Progenitor cell of endocrine pancreas (in vitro differentiated cells): ENCODE data around the gene LRRC8B. TPM values are rescaled to one million over a fixed set of nuclear protein-coding genes. Genes with fewer than 3 reads are reported as not detected.
A peak's percentile ranks its signal among the peaks of the same experiment; 100 is the strongest.

Source experiments
- DNase-seq: peaks from one replicate; pipeline ENCODE4 v3.0.0; 2021; ENCODE audit warnings: low spot score; ENCODE audit not compliant: unreplicated experiment
- H3K27ac Mint-ChIP-seq: 2 replicates; pipeline ENCODE4 v1.8.0; 2021; ENCODE audit warnings: mild to moderate bottlenecking, moderate library complexity, mixed read lengths
- H3K27me3 Mint-ChIP-seq: 2 replicates; pipeline ENCODE4 v1.8.0; 2021; ENCODE audit warnings: mixed read lengths
- H3K36me3 Mint-ChIP-seq: 2 replicates; pipeline ENCODE4 v1.8.0; 2022; ENCODE audit warnings: mixed read lengths; ENCODE audit not compliant: insufficient read depth
- H3K4me1 Mint-ChIP-seq: 2 replicates; pipeline ENCODE4 v1.8.0; 2021; ENCODE audit warnings: low read depth, mixed read lengths
- H3K4me3 Mint-ChIP-seq: 2 replicates; pipeline ENCODE4 v1.8.0; 2021; ENCODE audit warnings: low read depth, mild to moderate bottlenecking, moderate library complexity, mixed read lengths
- H3K9me3 Mint-ChIP-seq: 2 replicates; pipeline ENCODE4 v1.8.0; 2021; ENCODE audit warnings: low read depth, mixed read lengths
- CTCF ChIP-seq: fragments of 200-600 bp; sonication (generic); IDR thresholded peaks from one replicate; pipeline ENCODE4 v1.5.0; 2021; ENCODE audit warnings: antibody characterized with exemption, mild to moderate bottlenecking; ENCODE audit not compliant: unreplicated experiment
- total RNA-seq: library from RNA; stranded (reverse); gene quantifications from 2 replicates; pipeline ENCODE4 v1.2.1, GENCODE V29; 2021

The LRRC8B gene
- total RNA-seq, 1 donor from 2014 or later = 22.2 TPM

GRCh38 chr1:89546082-89546889 lies 21.7 kb downstream of the LRRC8B start:
- Mint-ChIP-seq H3K9me3 (no peaks in the 10 kb centered on the region), H3K27me3 (no peaks in the 10 kb centered on the region), H3K27ac (no peak overlapping the region), H3K36me3 (no peaks in the 10 kb centered on the region), H3K4me3 (no peak overlapping the region), H3K4me1 (no peaks in the 10 kb centered on the region)
- no peak for TF ChIP-seq CTCF
- no peak for DNase-seq

GRCh38 chr1:89546934-89547562 lies 22.4 kb downstream of the LRRC8B start:
- no peaks in the 10 kb centered on the region for H3K27me3 Mint-ChIP-seq
- no peak for TF ChIP-seq CTCF
- no peak overlapping the region for H3K27ac Mint-ChIP-seq
- DNase-seq = no peak
- H3K36me3 Mint-ChIP-seq = no peaks in the 10 kb centered on the region
- H3K9me3 Mint-ChIP-seq = no peaks in the 10 kb centered on the region
- H3K4me1 Mint-ChIP-seq = no peaks in the 10 kb centered on the region
- H3K4me3 Mint-ChIP-seq = no peak overlapping the region

GRCh38 chr1:89547563-89548116 lies 23.0 kb downstream of the LRRC8B start:
- no peak for TF ChIP-seq CTCF
- Mint-ChIP-seq H3K27me3 (no peaks in the 10 kb centered on the region), H3K27ac (no peak overlapping the region), H3K36me3 (no peaks in the 10 kb centered on the region), H3K9me3 (no peaks in the 10 kb centered on the region), H3K4me1 (peaks cover 1% of the 10 kb centered on the region), H3K4me3 (no peak overlapping the region)
- no peak for DNase-seq

- Mint-ChIP-seq H3K27ac (peak overlapping the region; percentile 14), H3K9me3 (no peaks in the 10 kb centered on the region)
- no peak for TF ChIP-seq CTCF
These were observed 23.7 kb downstream of the LRRC8B start for GRCh38 chr1:89548122-89548857.

GRCh38 chr1:89550995-89551394 lies 26.4 kb downstream of the LRRC8B start:
- no peak for DNase-seq
- no peaks in the 10 kb centered on the region for H3K27me3 Mint-ChIP-seq
- H3K4me3 Mint-ChIP-seq = no peak overlapping the region
- no peaks in the 10 kb centered on the region for H3K9me3 Mint-ChIP-seq
- no peaks in the 10 kb centered on the region for H3K36me3 Mint-ChIP-seq
- H3K4me1 Mint-ChIP-seq = peaks cover 13% of the 10 kb centered on the region
- TF ChIP-seq CTCF = no peak
- no peak overlapping the region for H3K27ac Mint-ChIP-seq

More at GRCh38 chr1:89548122-89548857, 23.7 kb downstream of the LRRC8B start:
- Mint-ChIP-seq H3K36me3 (no peaks in the 10 kb centered on the region), H3K4me3 (no peak overlapping the region), H3K4me1 (peaks cover 7% of the 10 kb centered on the region), H3K27me3 (no peaks in the 10 kb centered on the region)
- no peak for DNase-seq
